H1 (cell line): ENCODE data around the gene STAC2.

Experiments
- CHD1 ChIP-seq: IDR thresholded peaks from 2 replicates; pipeline ENCODE4 v1.6.1; 2012; ENCODE audit warnings: low read depth, low read length, improper control_type of control experiment
- EZH2 ChIP-seq: fragments of 200-600 bp; sonication (generic); IDR thresholded peaks from 2 replicates; pipeline ENCODE4 v1.7.1; 2012; ENCODE audit warnings: low read depth, mild to moderate bottlenecking, moderate library complexity, low read length, inconsistent platforms; ENCODE audit not compliant: severe bottlenecking
- HDAC2 ChIP-seq, 2 experiments: fragments of 300-600 bp in 1 of 2; sonication (generic) in 1 of 2; IDR thresholded peaks; 2 replicates each; pipeline ENCODE4 v1.6.1; 2011 to 2012; ENCODE audit warnings: low read depth in 2 of 2, low read length in 2 of 2, mild to moderate bottlenecking in 2 of 2, moderate library complexity in 2 of 2, borderline replicate concordance in 1 of 2, inconsistent platforms in 1 of 2
- JUND ChIP-seq: IDR thresholded peaks from 2 replicates; pipeline ENCODE4 v1.6.1; 2011; ENCODE audit warnings: mild to moderate bottlenecking, improper control_type of control experiment, low read length
- MAFK ChIP-seq: IDR thresholded peaks from 2 replicates; pipeline ENCODE4 v1.6.1; 2012; ENCODE audit warnings: low read depth, mild to moderate bottlenecking, improper control_type of control experiment, low read length
- POLR2A ChIP-seq, 2 experiments: IDR thresholded peaks; 1 replicate in 1 of 2; 2 replicates in 1 of 2; pipeline ENCODE4 v1.6.1; 2011; ENCODE audit warnings: low read depth in 2 of 2, low read length in 2 of 2, mild to moderate bottlenecking in 2 of 2; ENCODE audit errors: control extremely low read depth in 1 of 2
- SRF ChIP-seq: IDR thresholded peaks from 2 replicates; pipeline ENCODE4 v1.6.1; 2011; ENCODE audit warnings: mild to moderate bottlenecking, low read depth, low read length, moderate library complexity
- TAF1 ChIP-seq: IDR thresholded peaks from 2 replicates; pipeline ENCODE4 v1.6.1; 2011; ENCODE audit warnings: mild to moderate bottlenecking, low read depth, low read length
- TCF12 ChIP-seq: IDR thresholded peaks from 2 replicates; pipeline ENCODE4 v1.6.1; 2011; ENCODE audit warnings: low read depth, mild to moderate bottlenecking, low read length
- ZNF274 ChIP-seq: IDR thresholded peaks from 2 replicates; pipeline ENCODE4 v1.7.0; 2012; ENCODE audit warnings: low read length, borderline replicate concordance; ENCODE audit errors: extremely low read depth
- TF ChIP-seq, protein P1 (sequence below), 3 experiments: IDR thresholded peaks; 1 replicate in 2 of 3; 2 replicates in 1 of 3; pipeline versions ENCODE4 v1.5.1 to v1.6.1; 2011; ENCODE audit warnings: low read length in 3 of 3, mild to moderate bottlenecking in 3 of 3, inconsistent platforms in 2 of 3, low read depth in 1 of 3, moderate library complexity in 1 of 3; ENCODE audit not compliant: insufficient read depth in 1 of 3; ENCODE audit errors: control extremely low read depth in 1 of 3
- TF ChIP-seq, protein P2 (sequence below): IDR thresholded peaks from 2 replicates; pipeline ENCODE4 v1.6.1; 2012; ENCODE audit warnings: inconsistent platforms

DNA sequence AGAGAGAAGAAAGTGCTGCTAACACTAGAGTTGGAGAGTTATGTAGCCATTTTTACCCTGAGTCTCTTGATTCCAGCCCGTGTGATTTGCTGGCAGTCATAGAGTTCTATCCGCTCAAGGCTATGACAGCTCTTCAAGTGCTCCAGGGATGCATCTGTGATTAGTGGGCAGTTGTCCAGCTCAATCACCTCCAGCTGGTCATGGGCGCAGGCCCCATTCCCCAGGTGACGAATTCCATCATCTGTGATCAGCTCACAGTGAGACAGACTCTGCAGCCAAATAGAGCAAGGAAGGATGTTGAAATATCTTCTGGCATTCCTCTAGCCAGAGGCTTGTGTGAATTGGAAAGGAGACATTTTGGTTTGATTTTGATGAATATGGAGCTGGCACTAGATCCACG, 38.4 kb upstream of the STAC2 start:
- TF ChIP-seq, protein P1, sequence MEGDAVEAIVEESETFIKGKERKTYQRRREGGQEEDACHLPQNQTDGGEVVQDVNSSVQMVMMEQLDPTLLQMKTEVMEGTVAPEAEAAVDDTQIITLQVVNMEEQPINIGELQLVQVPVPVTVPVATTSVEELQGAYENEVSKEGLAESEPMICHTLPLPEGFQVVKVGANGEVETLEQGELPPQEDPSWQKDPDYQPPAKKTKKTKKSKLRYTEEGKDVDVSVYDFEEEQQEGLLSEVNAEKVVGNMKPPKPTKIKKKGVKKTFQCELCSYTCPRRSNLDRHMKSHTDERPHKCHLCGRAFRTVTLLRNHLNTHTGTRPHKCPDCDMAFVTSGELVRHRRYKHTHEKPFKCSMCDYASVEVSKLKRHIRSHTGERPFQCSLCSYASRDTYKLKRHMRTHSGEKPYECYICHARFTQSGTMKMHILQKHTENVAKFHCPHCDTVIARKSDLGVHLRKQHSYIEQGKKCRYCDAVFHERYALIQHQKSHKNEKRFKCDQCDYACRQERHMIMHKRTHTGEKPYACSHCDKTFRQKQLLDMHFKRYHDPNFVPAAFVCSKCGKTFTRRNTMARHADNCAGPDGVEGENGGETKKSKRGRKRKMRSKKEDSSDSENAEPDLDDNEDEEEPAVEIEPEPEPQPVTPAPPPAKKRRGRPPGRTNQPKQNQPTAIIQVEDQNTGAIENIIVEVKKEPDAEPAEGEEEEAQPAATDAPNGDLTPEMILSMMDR (IDR thresholded peaks at IDR 0.05; ENCODE audit: control extremely low read depth in 1 of 3, insufficient read depth in 1 of 3, low read depth in 1 of 3, low read length in 3 of 3), result no peak
- TF ChIP-seq HDAC2 (IDR thresholded peaks at IDR 0.05; ENCODE audit: borderline replicate concordance in 1 of 2, low read depth in 2 of 2, low read length in 2 of 2), result no peak
- TF ChIP-seq POLR2A (IDR thresholded peaks at IDR 0.05; ENCODE audit: control extremely low read depth in 1 of 2, low read depth in 2 of 2, low read length in 2 of 2), result no peak
- no peak for TF ChIP-seq JUND
- no peak for TF ChIP-seq SRF
- TF ChIP-seq, protein P2, sequence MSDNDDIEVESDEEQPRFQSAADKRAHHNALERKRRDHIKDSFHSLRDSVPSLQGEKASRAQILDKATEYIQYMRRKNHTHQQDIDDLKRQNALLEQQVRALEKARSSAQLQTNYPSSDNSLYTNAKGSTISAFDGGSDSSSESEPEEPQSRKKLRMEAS, result no peak
- TF ChIP-seq TAF1, result no peak
- no peak for TF ChIP-seq ZNF274
- no peak for TF ChIP-seq MAFK
- TF ChIP-seq TCF12, result no peak
- no peak for TF ChIP-seq CHD1
- no peak for TF ChIP-seq EZH2
